Measurements from ENCODE around the gene TRAF1. TPM values are rescaled to one million over a fixed set of nuclear protein-coding genes. Genes with fewer than 3 reads are reported as not detected.

The TRAF1 gene
- total and polyA plus RNA-seq, 10 of the 15 experiments (the other 5 are each of a cell fraction or from before 2014, with no cell fraction given): 13.8 to 163 (median 128) TPM

DNA sequence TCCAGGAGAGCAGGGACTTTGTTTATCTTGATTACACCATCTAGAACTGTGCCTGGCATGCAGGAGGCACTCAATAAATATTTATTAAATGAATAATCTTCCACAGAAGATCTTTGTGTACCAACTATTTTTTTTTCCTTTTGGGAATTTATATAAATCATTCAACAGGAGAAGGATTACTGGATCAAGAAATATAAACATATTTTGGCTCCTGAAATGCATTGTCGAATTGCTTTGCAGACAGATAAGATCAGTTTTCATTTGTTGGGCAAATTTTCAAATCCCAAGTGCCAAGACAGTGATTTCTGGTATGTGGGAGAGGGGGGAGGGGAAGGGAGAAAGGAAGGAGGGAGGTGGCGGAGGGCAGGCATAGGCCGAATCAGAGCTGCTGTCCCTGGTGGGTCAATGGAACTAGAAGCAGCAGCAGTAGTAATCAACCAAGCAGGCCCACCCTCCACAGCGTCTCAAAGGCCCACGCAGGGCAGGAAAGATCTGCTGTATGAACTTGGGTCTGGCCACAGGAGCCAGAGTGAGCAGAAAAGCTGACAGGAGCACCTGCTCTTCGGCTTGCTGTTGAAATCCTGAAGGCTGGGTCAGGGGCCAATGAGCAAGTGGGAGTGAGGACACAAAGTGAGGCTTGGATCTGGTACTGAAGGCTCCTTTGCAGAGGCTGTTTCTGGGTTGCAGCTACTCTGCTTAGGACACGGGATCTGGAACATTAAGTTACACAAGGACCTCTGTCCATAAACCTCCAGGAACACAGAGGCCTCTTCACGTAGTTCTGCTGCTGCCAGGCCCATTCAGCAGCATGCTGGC is 15.8 kb upstream of the TRAF1 start:
- no TSS peak for BruUV-seq (replicated peaks)
- no peak for FAIRE-seq
- Histone ChIP-seq H3K27me3 (replicated peaks in 1 of 2; ENCODE audit: control insufficient read depth in 2 of 2, insufficient read depth in 2 of 2, low read length in 1 of 2) (no peaks in the 10 kb centered on the region), H3K4me2 (ENCODE audit: control insufficient read depth, insufficient read depth) (no peak overlapping the region), H2AFZ (ENCODE audit: control insufficient read depth, low read depth, low read length) (no peak overlapping the region), H3K4me1 (ENCODE audit: control insufficient read depth, insufficient read depth, low read length) (peaks cover 17% of the 10 kb centered on the region), H3K79me2 (ENCODE audit: control insufficient read depth, insufficient read depth, low read length) (no peaks in the 10 kb centered on the region), H3K27ac (ENCODE audit: control insufficient read depth, insufficient read depth) (no peak overlapping the region), H3K4me3 (no peak overlapping the region), H3K36me3 (ENCODE audit: control insufficient read depth in 2 of 2, insufficient read depth in 2 of 2, low read length in 1 of 2) (no peaks in the 10 kb centered on the region), H3K9me3 (replicated peaks; ENCODE audit: control insufficient read depth, insufficient read depth, low read length) (no peaks in the 10 kb centered on the region; the same call in 2 of the 3 replicates), H3K9ac (ENCODE audit: control insufficient read depth, insufficient read depth, low read length) (no peak overlapping the region), H4K20me1 (ENCODE audit: control insufficient read depth, insufficient read depth) (no peaks in the 10 kb centered on the region)
- CTCF ChIA-PET: interaction anchor here (1.0 to 1.5 kb wide), 3 partner anchors 9 to 56 kb away, joined by 3 read pairs; no protein-coding TSS in a partner anchor
- 87% methylated on average over 8 of the region's 8 CpGs for WGBS (ENCODE audit: insufficient coverage, insufficient replicate concordance, low lambda C conversion rate, missing lambda C conversion rate)
- TF ChIP-seq, protein P1, sequence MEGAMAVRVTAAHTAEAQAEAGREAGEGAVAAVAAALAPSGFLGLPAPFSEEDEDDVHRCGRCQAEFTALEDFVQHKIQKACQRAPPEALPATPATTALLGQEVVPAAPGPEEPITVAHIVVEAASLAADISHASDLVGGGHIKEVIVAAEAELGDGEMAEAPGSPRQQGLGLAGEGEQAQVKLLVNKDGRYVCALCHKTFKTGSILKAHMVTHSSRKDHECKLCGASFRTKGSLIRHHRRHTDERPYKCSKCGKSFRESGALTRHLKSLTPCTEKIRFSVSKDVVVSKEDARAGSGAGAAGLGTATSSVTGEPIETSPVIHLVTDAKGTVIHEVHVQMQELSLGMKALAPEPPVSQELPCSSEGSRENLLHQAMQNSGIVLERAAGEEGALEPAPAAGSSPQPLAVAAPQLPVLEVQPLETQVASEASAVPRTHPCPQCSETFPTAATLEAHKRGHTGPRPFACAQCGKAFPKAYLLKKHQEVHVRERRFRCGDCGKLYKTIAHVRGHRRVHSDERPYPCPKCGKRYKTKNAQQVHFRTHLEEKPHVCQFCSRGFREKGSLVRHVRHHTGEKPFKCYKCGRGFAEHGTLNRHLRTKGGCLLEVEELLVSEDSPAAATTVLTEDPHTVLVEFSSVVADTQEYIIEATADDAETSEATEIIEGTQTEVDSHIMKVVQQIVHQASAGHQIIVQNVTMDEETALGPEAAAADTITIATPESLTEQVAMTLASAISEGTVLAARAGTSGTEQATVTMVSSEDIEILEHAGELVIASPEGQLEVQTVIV (IDR thresholded peaks at IDR 0.05; ENCODE audit: borderline replicate concordance, partially characterized antibody): no peak
- TF ChIP-seq GATAD2B (conservative IDR thresholded peaks at IDR 0.05; ENCODE audit: low read depth) (no peak), SP1 (IDR thresholded peaks at IDR 0.05; ENCODE audit: low read depth, low read length) (no peak), SMAD1 (IDR thresholded peaks at IDR 0.05; ENCODE audit: low read depth, partially characterized antibody) (no peak), IKZF2 (IDR thresholded peaks at IDR 0.05) (no peak), GABPA (IDR thresholded peaks at IDR 0.05; ENCODE audit: low read depth) (no peak), LARP7 (IDR thresholded peaks at IDR 0.05) (no peak)
- TF ChIP-seq, protein P2, sequence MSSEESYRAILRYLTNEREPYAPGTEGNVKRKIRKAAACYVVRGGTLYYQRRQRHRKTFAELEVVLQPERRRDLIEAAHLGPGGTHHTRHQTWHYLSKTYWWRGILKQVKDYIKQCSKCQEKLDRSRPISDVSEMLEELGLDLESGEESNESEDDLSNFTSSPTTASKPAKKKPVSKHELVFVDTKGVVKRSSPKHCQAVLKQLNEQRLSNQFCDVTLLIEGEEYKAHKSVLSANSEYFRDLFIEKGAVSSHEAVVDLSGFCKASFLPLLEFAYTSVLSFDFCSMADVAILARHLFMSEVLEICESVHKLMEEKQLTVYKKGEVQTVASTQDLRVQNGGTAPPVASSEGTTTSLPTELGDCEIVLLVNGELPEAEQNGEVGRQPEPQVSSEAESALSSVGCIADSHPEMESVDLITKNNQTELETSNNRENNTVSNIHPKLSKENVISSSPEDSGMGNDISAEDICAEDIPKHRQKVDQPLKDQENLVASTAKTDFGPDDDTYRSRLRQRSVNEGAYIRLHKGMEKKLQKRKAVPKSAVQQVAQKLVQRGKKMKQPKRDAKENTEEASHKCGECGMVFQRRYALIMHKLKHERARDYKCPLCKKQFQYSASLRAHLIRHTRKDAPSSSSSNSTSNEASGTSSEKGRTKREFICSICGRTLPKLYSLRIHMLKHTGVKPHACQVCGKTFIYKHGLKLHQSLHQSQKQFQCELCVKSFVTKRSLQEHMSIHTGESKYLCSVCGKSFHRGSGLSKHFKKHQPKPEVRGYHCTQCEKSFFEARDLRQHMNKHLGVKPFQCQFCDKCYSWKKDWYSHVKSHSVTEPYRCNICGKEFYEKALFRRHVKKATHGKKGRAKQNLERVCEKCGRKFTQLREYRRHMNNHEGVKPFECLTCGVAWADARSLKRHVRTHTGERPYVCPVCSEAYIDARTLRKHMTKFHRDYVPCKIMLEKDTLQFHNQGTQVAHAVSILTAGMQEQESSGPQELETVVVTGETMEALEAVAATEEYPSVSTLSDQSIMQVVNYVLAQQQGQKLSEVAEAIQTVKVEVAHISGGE (CRISPR knock-in tag; IDR thresholded peaks at IDR 0.05): no peak
- TF ChIP-seq, protein P3, sequence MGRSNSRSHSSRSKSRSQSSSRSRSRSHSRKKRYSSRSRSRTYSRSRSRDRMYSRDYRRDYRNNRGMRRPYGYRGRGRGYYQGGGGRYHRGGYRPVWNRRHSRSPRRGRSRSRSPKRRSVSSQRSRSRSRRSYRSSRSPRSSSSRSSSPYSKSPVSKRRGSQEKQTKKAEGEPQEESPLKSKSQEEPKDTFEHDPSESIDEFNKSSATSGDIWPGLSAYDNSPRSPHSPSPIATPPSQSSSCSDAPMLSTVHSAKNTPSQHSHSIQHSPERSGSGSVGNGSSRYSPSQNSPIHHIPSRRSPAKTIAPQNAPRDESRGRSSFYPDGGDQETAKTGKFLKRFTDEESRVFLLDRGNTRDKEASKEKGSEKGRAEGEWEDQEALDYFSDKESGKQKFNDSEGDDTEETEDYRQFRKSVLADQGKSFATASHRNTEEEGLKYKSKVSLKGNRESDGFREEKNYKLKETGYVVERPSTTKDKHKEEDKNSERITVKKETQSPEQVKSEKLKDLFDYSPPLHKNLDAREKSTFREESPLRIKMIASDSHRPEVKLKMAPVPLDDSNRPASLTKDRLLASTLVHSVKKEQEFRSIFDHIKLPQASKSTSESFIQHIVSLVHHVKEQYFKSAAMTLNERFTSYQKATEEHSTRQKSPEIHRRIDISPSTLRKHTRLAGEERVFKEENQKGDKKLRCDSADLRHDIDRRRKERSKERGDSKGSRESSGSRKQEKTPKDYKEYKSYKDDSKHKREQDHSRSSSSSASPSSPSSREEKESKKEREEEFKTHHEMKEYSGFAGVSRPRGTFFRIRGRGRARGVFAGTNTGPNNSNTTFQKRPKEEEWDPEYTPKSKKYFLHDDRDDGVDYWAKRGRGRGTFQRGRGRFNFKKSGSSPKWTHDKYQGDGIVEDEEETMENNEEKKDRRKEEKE (IDR thresholded peaks at IDR 0.05): no peak
- POLR2A ChIA-PET: interaction anchor here (1.5 to 5.2 kb wide), 3 partner anchors 10 to 69 kb away, joined by 3 to 21 read pairs (median 9); no protein-coding TSS in a partner anchor
- intact Hi-C loops (cut with micrococcal nuclease; ENCODE audit: unreplicated experiment) (no loop called here), in situ Hi-C loops (cut with MboI) (no loop called here)
- ATAC-seq: no peak
- SMC1A ChIA-PET (ENCODE audit: uncharacterized antibody, unreplicated experiment): interaction anchor here (2.5 kb wide), 2 partner anchors 7 to 10 kb away, joined by 9 to 12 read pairs; no protein-coding TSS in a partner anchor
- no peak for DNase-seq (ENCODE audit: low read depth, low spot score)
- RAD21 ChIA-PET (ENCODE audit: unreplicated experiment): interaction anchor here (2.4 kb wide), 1 partner anchor 10 kb away, joined by 14 read pairs; no protein-coding TSS in a partner anchor
